HG02610 (cell line): ENCODE data around the gene BCAS3.

Source experiments
- ATAC-seq: cut with Tn5 transposase; IDR thresholded peaks from one replicate; pipeline ENCODE4 v1.9.1; 2021; ENCODE audit warnings: mild to moderate bottlenecking, moderate library complexity; ENCODE audit not compliant: unreplicated experiment

The BCAS3 gene

DNA sequence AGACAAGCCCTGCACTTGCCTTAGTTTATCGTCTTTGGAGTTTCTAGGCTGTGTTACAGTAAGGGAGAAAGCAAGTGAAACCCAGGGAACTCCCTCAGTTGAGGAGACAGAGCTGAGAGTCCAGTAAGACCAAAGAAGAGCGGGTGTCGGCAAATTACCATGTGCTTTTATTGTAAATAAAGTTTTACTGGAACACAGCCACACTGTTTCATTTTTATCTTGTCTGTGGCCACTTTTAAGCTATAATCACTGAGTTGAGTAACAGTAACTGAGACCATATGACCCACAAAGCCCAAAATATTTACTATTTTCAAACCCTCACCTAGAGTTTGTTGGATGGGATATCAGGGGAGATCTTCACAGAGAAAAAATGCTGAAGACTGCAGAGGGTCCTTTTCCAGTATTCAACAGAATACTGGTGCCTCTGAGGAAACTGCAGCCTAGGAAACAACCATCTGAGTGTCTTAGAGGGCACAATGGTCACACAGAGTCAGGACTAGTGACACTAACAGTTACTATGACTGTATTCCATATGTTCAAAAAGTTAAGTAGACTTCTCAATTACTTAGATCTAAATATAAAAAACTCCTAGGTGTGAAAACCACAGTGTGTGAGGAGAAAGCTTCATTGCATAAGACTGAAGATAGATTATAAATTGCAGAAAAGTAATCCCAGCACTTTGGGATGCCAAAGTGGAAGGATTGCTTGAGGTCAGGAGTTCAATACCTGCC is 370.9 kb downstream of the BCAS3 start:
- ATAC-seq, result no peak

DNA sequence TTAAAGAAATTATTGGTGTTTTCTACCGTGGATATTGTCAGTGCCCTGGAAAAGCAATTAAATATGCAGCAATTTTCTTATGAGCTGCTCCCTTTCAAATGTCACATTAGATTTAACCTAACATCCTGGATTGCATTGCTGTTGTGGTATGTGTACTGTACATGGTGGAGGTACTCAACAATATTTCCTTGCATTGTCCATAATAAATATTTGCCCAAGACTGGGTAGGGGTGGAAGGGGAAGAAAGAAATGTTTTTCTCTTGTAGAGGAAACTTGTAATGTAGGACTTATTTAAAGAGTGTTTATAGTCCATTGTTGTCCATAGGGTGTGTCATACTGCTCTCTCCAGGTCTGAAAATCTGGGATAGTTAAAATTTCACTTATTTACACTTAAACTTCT is 375.8 kb downstream of the BCAS3 start:
- no peak for ATAC-seq

DNA sequence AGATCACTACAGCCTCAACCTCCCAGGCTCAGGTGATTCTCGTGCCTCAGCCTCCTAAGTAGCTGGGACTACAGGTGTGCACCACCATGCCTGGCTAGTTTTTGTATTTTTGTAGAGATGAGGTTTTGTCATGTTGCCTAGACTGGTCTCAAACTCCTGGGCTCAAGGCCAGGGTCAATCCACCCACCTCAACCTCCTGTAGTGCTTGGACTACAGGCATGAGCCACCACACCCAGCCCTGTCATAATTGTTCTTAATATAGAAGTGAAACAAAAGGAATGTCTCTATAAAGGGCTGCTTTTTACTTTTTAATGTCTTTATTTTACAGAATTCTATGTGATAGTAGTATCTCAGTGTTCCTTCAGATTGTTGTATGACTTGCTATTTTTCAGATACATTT is 376.8 kb downstream of the BCAS3 start:
- no peak for ATAC-seq

DNA sequence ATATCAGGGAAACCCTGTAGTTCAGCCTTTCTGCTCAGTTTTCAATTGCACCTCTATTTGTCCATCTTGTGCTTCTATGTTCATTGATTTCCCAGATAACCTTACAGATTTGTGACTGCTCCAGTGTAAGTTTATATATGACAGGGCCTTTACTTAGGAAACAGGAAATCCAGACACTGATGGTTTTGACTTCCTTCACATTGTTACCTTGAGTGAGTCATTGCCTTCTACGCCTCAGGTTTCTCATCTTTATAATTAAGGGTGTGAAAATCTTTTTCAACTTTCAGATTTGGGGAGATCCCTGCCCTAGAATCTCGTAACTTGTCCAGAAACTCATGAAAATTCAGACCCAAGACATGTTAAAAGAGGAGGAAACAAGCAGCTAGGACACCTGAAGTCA is 379.6 kb downstream of the BCAS3 start:
- no peak for ATAC-seq

DNA sequence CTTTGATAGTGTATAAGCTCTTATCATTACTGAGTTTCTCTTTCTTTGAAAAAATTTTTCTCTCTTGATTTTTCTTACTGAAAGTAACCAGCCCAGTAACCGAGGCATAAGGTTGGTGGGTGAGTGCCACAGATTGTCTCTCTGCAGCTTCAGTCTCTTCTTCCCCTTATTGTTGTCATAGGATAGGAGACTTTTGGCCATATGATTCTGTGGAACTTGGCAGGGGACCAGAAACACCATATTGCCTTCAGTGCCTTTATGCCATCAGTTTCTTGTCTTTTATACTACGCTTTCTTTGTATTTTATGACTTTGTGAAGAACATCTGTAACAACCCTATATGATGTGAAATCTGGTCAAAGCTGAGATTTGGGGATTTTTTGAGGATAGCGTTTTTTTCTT is 380.4 kb downstream of the BCAS3 start:
- no peak for ATAC-seq

DNA sequence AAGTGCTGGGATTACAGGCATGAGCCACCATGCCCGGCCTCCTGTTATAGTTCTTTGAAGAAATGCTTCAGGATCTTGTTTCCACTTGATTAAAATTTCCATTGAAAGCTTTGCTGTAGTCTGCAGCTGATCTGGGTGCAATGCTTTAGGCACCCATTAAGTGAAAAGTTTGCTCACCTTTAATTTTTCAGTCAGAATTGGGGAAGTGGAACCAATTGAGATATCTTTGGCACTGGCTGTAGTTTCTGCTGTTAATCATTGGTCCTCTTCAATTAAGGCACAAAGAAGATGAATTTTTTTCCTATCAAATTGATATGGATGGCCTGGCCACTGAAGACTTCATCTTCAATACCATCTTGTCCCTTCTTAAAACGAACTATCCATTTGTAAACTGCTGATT is 385.9 kb downstream of the BCAS3 start:
- ATAC-seq, result no peak

DNA sequence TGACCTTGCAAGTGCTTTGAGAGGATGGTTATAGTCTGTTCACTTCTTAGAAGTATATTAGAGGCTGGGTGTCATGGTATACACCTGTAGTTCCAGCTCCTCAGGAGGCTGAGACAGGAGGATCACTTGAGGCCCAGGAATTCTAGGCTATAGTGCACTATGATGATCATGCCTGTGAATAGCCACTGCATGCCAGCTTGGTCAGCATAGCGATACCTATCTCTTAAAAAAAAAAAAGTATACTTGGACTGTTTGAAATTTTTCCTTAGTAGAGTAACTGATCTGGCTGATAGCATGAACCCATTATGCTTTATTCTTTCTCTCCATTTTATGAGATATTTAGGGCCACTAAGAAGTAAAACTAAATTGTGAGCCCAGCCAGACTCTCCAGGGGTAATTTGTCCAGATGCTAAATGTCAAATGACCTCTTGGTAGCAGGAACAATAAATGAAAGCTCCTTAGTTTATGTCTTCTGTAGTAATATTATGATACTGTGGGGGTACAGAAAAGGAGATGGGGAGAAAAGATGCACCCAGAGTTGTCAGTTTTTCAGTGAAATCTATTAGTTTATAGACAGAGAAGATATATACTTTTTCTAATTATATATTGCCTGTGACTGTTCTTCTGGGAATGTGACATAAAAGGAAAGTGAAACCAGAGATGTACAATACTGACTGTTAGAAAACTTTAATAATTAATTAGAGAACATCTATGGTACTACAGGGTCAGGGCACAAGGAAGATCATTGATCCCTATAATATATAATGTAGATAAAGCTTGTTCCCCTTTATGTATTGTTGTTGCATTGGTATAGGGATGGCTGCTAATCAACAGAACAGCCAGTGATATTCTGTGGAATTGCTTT is 386.7 kb downstream of the BCAS3 start:
- ATAC-seq, result no peak

DNA sequence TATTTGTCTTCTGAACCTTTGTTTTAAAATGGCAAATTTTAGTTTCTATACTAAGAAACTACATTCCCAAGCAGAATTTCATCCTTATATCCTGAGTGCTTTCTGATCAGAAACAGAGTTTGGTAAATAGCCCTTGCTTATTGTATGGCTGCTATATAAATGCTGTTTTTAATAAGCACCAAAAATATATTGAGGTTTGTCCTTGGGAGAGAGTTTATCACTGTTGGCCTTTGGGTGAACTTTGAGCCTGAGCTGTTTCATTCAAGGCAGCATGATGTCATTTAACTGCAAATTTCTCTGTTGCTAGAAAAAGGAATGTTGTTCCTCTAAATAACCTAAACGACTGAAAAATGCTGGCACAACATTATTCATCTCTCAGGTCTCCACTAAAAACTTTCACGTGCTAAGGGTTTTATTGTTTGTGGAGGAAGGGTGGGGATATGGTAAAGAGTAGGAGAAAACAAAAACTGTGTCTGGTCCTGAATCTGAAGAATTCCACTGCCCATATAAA is 387.7 kb downstream of the BCAS3 start:
- no peak for ATAC-seq

DNA sequence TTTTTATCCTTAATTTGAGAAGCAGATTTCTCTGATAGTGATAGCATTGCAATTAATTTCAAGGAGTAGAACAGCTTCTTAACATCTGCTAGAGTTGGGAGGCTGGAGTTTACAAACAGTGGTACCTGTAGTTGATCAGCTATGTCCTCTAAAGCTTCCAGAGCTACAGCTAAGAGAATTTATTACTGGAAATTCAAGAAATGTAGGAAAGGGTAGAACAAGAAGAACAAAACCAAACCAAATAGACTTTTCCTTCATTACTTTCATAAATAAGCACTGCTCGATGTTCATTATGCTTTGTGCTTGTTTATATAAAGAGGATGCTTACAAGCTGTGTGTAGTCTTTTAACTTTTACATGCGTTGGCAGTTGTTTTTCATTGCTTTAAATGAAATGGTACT is 388.4 kb downstream of the BCAS3 start:
- no peak for ATAC-seq

DNA sequence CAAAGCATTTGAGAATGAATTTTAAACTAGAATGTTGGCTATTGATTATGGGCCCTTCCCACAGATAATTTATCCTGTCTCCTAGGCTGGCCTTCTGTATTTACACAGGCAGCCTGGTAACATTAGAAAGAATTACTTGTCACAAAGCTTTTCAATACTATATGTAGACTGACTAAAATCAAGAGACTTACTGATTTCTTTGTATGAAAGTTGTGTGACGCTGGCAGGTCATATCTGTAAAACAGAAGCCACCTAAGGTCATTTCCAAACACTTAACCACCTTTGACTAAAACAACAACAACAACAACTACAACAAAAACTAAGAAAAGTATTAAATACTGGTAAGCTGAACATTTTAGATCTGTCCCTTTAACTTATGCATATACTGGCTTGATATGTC is 393.0 kb downstream of the BCAS3 start:
- no peak for ATAC-seq

DNA sequence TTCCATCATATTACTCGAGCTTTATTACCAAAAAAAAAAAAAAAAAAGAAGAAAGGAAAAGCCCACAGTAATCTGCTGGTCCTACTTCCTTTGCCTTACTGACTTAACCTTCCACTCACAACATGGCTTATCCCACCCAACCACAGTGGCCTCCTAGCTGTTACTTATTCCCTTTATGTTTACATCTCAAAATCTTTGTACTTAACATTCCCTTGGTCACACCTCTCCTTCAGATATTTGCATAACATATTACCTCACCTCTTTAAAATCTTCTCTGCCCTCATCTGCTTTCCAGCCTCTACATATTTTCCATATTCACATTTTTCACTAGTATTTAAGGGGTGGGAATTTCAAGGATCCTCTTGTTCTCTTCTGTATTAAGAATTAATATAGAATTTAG is 395.0 kb downstream of the BCAS3 start:
- no peak for ATAC-seq

DNA sequence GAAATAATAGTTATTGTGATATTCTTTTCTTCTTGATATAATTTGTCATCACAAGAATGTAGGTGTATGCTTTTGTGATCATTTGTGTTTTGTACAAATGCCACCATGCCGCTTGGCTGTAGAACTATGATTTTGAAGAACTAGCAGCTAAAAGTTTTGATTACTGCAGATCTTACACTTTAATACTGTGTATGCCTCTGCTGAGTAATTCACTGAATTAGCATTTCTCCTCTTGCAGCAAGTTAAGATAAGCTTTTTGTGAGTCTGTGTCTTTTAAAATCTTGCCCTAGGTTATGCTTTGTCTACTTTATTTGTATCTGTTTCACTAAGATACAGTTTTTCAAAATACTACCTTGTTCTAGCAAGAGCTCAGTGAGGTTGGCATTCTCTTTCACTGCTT is 395.5 kb downstream of the BCAS3 start:
- ATAC-seq, result no peak

DNA sequence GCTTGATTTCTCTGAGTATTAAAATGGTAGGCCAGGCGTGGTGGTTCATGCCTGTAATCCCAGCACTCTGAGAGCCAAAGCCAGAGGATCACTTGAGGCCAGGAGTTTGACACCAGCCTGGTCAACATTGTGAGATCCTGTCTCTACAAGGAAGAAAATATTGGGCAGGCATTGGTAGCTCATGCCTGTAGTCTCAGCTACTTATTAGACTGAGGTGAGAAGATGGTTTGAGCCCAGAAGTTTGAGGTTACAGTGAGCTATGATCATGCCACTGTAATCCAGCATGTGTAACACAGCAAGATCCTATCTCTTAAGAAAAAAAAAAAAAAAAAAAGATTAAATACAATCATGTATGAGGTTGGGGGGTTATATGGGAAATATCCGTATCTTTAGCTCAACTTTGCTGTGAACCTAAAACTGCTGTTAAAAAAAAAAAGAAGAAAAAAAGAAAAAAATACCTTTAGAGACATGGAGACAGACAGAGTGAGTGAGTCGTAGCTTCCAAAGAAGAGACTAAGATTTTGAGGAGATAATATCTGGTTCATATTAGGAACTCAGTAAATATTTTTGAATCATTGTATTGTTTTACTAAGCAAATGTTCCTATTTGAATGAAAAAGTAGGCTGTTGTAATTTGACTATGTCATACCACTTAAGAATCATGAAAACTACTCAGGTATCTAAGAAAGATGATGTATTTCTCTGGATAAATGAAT is 396.3 kb downstream of the BCAS3 start:
- no peak for ATAC-seq

DNA sequence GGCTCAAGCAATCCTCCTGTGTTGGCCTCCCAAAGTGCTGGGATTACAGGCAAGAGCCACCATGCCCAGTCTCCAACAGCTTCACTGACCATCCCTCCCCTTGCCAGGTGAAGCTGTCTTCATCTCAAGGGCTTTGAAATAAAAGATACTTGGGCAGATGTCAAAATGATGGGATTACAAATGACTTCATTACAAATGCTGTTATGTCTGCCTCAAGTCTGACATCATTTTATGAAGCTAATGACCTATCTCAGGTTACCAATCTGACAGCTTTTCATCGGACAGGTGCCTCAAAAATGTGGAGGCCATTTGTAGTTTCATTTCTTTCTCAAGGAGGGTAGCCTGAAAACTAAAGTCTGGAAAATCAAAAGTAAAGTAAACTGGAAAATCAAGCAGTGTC is 398.3 kb downstream of the BCAS3 start:
- no peak for ATAC-seq

DNA sequence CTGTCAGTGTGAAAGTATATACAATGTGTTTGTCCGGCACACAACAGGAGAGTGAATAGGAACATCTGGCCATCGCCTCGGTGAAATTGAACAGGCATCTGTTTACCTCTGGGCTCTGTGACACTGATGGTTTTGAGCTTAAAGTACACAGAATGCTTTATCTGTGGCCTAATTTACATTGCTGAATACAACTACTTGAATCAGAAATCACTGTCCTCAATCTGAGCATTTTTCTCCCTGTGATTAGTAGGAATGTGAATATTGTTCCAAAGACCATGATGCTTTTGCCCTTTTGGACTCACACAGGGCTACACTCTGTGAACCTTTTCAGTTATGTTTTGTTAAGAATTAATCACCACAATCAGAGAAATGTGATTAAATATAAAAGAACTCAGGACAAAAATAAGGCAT is 399.0 kb downstream of the BCAS3 start:
- no peak for ATAC-seq

DNA sequence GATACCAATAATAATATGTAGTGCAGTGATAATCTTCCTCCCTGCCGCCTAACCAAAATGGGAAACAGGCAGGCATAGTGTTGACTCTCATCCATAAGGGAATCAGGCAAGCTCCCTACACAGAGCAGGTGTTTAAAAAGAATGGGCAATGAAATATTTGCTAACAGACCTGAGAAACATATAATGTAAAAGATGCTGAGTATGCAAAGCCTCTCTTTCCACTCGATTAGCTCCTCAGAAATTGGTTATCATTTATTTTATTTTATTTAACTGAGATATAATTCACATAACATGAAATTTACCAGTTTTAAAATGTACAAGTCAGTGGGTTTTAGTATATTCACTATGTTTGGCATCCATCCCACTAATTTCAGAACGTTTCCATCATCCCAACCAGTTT is 404.3 kb downstream of the BCAS3 start:
- no peak for ATAC-seq

DNA sequence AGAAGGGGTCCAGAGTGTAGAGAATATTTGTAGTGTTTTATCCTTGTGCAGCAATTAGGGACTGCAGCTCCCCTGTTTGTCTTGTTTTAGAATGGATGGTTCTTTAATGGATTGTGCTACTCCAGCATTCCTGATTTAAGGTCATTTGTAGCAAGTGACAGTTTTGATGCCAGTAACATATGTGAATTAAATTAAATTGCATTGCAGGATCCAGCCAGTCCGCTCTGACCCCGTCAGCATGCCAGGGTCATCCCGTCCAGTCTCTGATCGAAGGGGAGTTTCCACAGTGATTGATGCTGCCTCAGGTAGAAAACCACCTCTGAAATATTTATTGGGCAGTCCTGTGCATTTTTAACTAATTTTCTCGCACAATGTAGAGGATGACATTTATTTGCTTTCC is 406.6 kb downstream of the BCAS3 start:
- no peak for ATAC-seq

DNA sequence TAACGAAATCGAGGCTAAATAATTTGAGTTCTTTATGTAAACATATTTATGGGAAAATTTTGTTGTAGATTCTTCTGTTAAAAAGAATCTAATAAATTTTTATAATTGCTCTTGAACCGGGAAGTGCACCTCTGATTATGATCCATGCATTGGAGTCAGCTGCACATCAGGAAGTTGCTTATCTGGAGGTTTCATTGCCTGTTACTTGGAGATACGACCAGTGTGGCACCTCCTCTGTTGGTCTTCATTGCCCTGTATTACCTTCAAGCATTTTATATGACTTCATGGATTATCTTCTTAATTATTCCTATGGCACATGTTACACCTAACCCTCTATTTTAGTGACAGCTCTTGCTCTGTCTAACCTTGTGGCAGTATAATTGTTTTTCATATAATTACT is 409.4 kb downstream of the BCAS3 start:
- ATAC-seq, result no peak

DNA sequence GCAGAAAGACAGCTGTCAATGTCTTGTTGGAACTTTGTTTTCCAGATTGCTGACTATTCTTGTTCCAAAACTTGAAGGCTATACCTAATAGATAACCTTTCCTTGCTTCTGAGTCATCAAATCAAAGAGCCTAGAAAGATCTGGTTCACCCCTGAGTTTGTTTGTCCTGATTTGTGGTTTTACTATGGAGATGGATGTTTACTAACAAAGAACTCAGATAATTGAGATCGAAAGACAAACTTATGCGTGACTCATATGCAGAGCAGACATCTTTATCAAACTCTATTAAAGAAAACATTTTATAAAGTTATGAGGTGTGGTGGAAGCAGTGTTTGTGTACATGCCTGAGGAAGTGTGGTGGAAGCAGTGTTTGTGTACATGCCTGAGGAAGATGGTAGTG is 410.9 kb downstream of the BCAS3 start:
- ATAC-seq, result no peak

DNA sequence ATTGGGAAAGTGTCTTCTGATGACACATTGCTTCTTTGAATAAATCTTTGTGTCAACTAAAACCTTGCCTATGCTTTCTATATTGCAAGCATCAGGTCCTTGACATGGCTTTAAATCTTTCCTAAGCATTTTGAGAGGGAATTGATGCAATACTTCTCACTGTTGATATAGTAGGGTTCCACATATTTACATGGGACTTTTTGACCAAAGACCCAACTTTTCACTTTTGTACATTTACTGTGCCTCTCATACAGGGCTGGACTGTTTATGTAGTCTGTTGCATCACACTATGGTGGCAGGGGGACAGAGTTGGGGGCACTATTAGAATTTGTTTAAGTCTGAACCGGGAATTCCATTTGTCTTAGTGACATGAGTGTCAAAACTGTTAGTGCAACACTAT is 413.4 kb downstream of the BCAS3 start:
- ATAC-seq, result no peak

DNA sequence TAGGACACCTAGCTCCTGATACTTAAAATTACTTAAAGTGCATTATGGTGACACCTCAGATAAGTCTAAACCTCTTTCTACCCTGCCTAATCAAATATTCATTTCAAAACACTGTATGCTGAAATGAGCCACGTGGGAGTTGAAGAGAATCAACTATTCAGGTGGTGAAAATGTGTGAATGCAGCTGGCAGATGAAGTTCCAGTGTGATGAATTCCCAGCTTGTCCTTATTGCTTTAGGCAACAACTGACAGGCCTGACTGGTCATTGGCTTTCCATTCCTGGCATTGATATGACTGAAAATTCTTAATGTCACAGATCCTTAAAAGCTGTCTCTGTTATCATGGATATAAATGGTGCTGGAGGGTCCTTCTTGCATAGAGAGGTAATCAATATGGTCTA is 420.1 kb downstream of the BCAS3 start:
- ATAC-seq, result no peak

DNA sequence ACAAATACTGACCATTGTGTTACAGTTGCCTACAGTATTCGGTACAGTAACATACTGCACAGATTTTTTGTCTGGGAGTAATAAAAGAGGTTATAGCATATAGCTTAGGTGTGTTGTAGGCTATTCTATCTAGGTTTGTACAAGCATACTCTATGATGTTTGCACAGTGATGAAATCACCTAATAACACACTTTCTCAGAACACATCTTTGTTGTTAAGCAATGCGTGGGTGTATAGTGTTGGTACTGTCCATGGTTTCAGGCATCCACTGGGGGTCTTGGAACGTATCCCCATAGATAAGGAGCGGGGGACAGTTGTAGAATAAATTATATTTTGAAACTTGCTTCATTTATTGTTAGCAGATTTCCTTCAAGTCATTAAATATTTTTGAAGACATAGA is 428.7 kb downstream of the BCAS3 start:
- no peak for ATAC-seq
